ENCODE data around the gene TPCN1.
A peak's percentile ranks its signal among the peaks of the same experiment; 100 is the strongest.

The TPCN1 gene

DNA sequence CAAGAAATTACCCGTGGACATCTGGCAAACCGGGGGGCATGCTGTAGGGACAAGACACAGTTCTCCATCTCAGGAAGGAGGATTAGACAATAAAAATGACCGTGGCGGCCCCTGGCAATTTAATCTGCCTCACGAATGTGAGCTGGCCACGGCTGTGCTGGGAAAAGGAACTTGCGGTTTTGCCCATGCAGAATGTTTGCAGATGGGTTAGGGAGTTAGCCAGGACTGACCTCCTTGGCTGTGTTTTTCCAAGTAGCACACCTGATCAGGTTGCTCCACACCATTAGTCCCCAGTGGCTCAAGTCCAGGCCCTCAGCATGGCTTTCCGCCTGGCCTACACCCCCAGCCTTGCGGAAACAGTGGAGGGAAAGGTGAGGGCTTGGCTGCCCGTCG lies 20.8 kb downstream of the TPCN1 start:
- no peak for DNase-seq (ENCODE audit: low read depth in 2 of 2)

DNA sequence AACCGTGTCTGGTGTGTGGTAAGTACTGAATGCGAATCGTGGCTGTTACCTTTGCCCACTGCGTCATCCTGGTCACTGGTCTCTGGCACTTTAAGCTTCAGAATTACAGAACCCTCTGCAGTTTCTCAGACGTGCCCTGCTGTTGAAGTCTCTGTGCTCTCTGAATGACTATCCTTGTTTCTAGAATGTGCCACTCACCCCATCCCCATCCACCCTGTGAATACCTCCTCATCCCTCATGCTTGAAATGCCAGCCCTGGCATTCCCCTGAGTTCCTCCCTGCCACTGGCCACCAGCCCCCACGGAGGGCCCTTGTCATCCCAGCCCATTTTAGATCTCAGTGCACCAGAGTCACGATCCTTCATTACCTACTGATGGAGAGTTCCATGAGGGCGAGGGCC lies 21.3 kb downstream of the TPCN1 start:
- DNase-seq (ENCODE audit: low read depth in 2 of 2): no peak

- DNase-seq (ENCODE audit: low read depth in 2 of 2): no peak
These were observed 22.8 kb downstream of the TPCN1 start for GRCh38 chr12:113244047-113244460.

- no peak for DNase-seq (ENCODE audit: low read depth in 2 of 2)
These were observed 23.3 kb downstream of the TPCN1 start for GRCh38 chr12:113244478-113244958.

DNA sequence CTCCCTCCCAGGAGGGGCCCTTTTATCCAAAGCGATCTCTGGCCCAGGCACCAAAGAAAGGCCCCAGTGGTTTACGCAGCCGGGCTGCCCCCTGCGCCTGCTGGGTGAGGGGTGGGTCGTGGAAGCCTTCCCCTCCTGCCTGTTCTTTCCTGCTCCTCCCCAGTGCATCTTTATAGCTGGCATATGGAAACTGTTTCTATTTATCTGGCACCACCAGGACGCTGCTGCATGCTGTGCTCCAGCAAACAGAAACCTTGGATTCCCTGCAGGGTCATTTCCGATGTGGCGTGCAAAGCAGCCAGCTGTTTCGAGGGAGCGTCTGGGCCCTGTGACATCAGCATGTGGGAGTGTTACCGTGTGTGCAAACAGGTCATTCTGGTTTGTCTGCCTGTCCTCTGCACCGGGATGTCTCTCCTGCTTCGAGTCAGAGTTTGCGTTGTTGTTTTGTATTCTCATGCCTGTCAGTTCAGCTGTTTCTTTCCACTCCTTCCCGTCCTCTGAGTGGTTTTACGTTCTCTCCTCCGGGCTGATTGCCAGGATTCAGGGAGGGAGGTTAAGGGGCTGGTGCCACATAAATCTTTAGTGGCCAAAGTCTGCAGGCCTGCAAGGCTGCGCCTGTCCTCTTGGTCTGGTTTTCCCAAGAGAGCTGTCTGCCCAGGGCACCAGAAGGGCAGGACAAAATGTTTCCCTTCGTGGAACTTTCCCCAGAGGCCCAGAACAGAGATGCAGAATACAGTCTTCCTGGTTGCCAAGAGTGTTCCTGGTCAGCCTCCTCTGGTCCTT lies 24.6 kb downstream of the TPCN1 start:
- no peak for DNase-seq (ENCODE audit: low read depth in 2 of 2)

GRCh38 chr12:113246478-113247122 lies 25.3 kb downstream of the TPCN1 start:
- DNase-seq (ENCODE audit: low read depth in 2 of 2): no peak

DNA sequence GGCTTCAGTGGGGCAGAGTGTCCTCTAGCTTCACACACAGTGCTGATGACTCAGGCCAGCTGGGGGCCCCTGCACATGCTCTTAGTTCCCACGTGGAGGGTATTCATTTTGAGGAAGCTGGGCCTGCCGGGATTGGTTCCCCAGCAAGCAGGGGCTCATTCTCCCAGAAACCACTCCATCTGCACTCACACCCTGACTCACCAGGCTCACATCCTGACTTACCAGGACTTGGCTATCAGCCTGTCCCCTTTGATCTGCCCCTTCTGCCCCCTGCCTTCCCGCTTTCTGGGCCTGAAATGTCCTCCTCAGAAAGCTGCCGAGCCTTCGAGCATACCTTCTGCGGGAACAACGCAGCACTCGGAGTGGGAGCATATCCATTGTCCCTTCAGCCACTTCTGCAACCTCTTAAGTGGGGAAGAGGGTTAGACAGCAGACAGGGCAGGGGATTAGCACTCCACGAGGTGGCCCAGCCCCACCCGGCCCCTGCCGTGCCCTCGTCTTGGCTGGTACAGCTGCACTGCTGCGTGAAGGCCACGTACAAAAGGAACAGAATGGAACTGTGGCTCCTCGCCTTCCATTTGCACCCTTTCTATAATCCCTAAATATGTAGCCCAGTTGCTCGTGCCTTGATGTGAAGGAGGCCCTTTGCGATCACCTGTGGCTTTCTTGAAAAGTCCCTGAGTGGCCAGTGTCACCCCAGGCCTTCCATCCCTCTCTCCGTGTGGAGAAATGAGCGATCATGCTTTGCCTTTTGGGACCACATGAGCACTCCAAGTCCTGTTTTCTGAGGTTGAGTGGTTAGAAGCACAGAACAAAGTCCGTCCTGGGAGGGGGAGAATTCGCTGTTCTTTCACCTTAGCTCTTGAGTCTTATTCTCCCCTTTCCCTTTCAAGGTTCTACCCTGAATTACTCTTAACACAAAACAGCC lies 26.1 kb downstream of the TPCN1 start:
- DNase-seq (ENCODE audit: low read depth in 2 of 2): no peak

DNA sequence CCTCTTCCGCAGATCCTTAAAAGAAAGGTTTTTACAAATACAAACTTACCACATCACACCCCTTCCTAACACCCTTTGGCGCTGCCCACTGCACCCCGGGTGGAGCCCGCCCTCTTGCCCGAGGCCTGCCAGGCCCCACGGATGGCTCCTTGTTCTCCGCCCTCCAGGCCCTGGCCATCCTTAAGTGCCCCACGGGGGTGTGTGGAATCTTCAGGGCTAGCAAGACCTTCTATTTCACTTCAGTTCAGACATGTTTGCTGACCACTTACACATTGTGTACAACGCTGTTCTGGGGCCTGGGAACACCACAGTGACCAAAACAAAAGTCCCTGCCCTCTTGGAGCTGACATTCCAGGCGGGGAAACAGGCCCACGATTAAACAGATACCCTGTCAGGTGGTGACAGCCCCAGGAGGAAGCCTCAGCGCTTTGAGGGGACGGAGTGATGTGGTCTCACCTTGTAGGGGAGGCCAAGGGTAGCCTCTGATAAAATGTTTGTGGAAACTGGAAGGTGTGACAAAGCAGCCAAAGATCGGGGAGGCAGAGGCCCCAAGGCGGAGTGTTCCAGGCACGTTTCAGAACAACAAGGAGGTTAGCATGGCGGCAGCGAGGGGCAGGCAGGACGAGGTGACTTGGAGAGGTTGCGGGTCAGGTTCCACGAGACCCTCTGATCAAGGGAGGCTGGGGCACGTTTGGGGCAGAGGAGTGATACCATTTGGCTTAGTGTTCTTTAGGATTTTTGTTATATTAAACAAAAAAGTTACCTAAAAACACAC lies 27.0 kb downstream of the TPCN1 start:
- no peak for DNase-seq (ENCODE audit: low read depth in 2 of 2)

- DNase-seq (ENCODE audit: low read depth in 2 of 2): no peak
These were observed 27.7 kb downstream of the TPCN1 start for GRCh38 chr12:113248842-113249435.

GRCh38 chr12:113249546-113249945 lies 28.3 kb downstream of the TPCN1 start:
- no peak for DNase-seq (ENCODE audit: low read depth in 2 of 2)

DNA sequence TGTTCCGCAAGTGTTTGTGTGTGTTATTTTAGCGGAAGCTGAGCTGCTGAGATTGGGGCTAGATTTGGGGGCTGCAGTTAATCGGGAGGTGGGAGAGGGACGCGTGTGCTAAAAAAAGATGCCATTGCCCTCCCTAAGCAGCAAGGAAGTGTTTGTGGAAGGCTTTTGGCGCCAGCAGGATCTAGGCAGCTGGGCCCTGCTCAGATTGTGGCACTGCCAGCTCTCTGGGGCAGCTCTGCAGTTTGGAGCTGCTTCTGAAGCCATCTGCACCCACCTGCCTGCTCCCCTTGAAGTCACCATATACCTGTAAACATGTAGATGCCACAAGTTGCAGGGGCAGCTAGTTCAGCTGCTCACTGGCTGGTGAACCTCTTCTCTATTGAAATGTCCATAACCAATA lies 28.8 kb downstream of the TPCN1 start:
- no peak for DNase-seq (ENCODE audit: low read depth in 2 of 2)

GRCh38 chr12:113251404-113252070 lies 30.3 kb downstream of the TPCN1 start:
- DNase-seq (ENCODE audit: low read depth in 2 of 2): no peak

GRCh38 chr12:113252494-113252893 lies 31.2 kb downstream of the TPCN1 start:
- no peak for DNase-seq (ENCODE audit: low read depth in 2 of 2)

- no peak for DNase-seq (ENCODE audit: low read depth in 2 of 2)
These were observed 32.4 kb downstream of the TPCN1 start for GRCh38 chr12:113253532-113254285.

- DNase-seq (ENCODE audit: low read depth in 2 of 2): no peak
These were observed 33.0 kb downstream of the TPCN1 start for GRCh38 chr12:113254298-113254697.

DNA sequence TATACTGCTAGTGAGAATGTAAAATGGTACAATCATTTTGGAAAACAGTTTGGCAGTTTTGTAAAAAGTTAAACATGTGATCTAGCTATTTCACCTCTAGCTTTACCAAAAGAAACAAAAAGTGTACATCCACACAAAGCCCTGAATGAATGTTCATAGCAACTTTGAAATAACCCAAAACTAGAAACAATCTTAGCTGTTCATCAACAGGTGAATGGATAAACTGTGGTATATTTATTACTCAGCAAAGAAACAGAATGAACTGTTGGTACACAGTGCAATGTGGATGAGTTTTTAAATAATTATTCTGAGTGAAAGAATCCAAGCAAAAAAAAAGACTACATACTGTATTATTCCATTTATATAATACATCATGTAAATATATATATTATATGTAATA lies 36.3 kb downstream of the TPCN1 start:
- no peak for DNase-seq (ENCODE audit: low read depth in 2 of 2)

- no peak for DNase-seq (ENCODE audit: low read depth in 2 of 2)
These were observed 38.9 kb downstream of the TPCN1 start for GRCh38 chr12:113260127-113260526.

GRCh38 chr12:113260636-113261300 lies 39.5 kb downstream of the TPCN1 start:
- no peak for DNase-seq (ENCODE audit: low read depth in 2 of 2)

DNA sequence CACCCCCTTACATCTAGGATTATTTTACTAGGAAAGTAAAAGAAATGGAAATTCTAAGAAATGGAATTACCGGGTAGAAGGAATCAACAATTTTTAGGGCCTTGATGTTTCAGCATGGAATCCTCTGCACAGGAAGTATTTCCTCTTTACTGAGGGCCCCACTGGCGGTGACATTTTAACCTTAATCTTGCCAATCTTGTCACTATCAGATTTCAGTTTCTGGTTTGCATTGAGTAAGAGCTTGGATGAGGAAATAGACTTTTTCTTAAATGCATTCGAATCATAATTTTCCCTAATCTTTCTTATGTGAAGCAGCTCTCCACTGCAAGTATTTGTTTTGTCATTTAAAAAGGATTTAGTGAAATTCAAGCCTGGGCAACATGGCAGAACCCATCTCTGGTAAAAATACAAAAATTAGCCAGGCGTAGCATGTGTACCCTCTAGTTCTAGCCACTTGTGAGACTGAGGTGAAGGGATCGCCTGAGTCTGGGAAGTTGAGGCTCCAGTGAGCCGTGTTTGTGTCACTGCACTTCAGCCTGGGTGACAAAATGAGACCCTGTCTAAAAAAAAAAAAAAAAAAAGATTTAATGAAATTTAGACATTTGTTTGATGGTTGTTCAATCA lies 40.7 kb downstream of the TPCN1 start:
- DNase-seq (ENCODE audit: low read depth in 2 of 2): peak in 1 of 2 experiments; percentile 20

Data from stimulated activated CD4-positive, alpha-beta T cell treated with anti-CD3 and anti-CD28 coated beads, Interleukin-12 subunit alpha, Interleukin-12 subunit beta, amount 100 ng/mL, for 24 hours (primary cell).